Glutamatergic neuron (in vitro differentiated cells): Measurements from ENCODE around the gene WWOX. TPM values are rescaled to one million over a fixed set of nuclear protein-coding genes. Genes with fewer than 3 reads are reported as not detected.

Experiments
- DNase-seq: peaks from one replicate; pipeline ENCODE4 v3.0.0; 2022
- H3K27ac Mint-ChIP-seq: one replicate; pipeline ENCODE4 v1.8.0; 2020; ENCODE audit warnings: mild to moderate bottlenecking, mixed read lengths, inconsistent platforms; ENCODE audit not compliant: unreplicated experiment
- H3K27me3 Mint-ChIP-seq: one replicate; pipeline ENCODE4 v1.8.0; 2020; ENCODE audit warnings: mild to moderate bottlenecking, moderate library complexity, mixed read lengths, inconsistent platforms; ENCODE audit not compliant: unreplicated experiment
- H3K36me3 Mint-ChIP-seq: one replicate; pipeline ENCODE4 v1.8.0; 2020; ENCODE audit warnings: mild to moderate bottlenecking, mixed read lengths, inconsistent platforms; ENCODE audit not compliant: unreplicated experiment
- H3K4me1 Mint-ChIP-seq: one replicate; pipeline ENCODE4 v1.8.0; 2020; ENCODE audit warnings: mild to moderate bottlenecking, low read depth, mixed read lengths, inconsistent platforms; ENCODE audit not compliant: unreplicated experiment
- H3K4me3 Mint-ChIP-seq: one replicate; pipeline ENCODE4 v1.8.0; 2020; ENCODE audit warnings: mild to moderate bottlenecking, mixed read lengths, inconsistent platforms; ENCODE audit not compliant: unreplicated experiment
- H3K9me3 Mint-ChIP-seq: one replicate; pipeline ENCODE4 v1.8.0; 2020; ENCODE audit warnings: mild to moderate bottlenecking, moderate library complexity, mixed read lengths, inconsistent platforms; ENCODE audit not compliant: unreplicated experiment
- total RNA-seq: library from RNA; stranded (reverse); fragmentation: NEBNext Ultra II Directional; extraction: Animal tissue kit (Norgen Biotek cat#: 25700); gene quantifications from one replicate; pipeline ENCODE4 v1.2.1, GENCODE V29; 2021; ENCODE audit not compliant: unreplicated experiment
- TF ChIP-seq, protein P1 (sequence below): fragments of 200-600 bp; sonication (generic); IDR thresholded peaks from one replicate; pipeline ENCODE4 v1.5.0; 2021; ENCODE audit not compliant: partially characterized antibody, unreplicated experiment

Gene WWOX
- total RNA-seq, 1 donor from 2014 or later, result 10.3 TPM

DNA sequence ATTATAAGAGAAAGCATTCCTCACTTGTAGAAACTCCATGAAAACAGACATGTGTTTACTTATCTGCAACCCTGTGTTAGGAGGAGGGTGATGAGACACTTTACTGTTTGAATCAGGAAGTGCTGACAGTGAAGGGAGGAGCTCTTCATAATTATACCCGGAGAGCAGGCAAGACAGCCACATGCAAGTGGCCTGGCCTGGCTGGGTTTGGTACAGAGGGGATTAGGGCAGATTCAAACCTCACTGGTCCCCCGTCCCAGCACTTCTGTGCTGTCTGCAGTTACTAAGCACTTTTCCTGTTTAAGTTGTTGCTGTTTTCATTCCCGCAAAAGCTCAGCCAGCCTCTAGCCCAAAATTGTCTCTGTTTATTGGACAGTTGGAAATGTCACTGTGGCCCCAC is 78.5 kb downstream of the WWOX start:
- no peak overlapping the region for H3K27ac Mint-ChIP-seq
- no peak overlapping the region for H3K4me3 Mint-ChIP-seq
- H3K9me3 Mint-ChIP-seq, result no peaks in the 10 kb centered on the region
- DNase-seq, result no peak
- no peaks in the 10 kb centered on the region for H3K27me3 Mint-ChIP-seq
- H3K4me1 Mint-ChIP-seq, result no peaks in the 10 kb centered on the region
- no peaks in the 10 kb centered on the region for H3K36me3 Mint-ChIP-seq
- TF ChIP-seq, protein P1, sequence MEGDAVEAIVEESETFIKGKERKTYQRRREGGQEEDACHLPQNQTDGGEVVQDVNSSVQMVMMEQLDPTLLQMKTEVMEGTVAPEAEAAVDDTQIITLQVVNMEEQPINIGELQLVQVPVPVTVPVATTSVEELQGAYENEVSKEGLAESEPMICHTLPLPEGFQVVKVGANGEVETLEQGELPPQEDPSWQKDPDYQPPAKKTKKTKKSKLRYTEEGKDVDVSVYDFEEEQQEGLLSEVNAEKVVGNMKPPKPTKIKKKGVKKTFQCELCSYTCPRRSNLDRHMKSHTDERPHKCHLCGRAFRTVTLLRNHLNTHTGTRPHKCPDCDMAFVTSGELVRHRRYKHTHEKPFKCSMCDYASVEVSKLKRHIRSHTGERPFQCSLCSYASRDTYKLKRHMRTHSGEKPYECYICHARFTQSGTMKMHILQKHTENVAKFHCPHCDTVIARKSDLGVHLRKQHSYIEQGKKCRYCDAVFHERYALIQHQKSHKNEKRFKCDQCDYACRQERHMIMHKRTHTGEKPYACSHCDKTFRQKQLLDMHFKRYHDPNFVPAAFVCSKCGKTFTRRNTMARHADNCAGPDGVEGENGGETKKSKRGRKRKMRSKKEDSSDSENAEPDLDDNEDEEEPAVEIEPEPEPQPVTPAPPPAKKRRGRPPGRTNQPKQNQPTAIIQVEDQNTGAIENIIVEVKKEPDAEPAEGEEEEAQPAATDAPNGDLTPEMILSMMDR, result no peak

DNA sequence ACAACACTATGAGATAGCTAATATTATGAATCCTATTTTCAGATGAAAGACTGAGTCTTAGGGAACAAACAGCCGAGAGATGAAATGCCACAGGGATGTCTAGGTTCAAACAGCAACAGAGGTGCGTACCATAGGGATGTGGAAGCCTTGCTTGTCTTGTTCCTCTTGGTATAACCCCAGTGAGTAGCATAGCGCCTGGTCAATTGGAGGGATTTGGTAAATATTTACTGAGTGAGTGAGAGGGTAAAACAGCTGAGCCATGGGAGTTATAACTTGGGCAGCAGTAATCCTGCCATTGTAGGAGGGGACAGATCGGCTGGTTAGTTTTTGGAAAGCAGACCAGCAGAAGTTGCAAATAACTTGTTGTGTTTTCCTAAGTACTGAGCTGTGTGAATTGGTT is 80.2 kb downstream of the WWOX start:
- H3K36me3 Mint-ChIP-seq, result no peaks in the 10 kb centered on the region
- TF ChIP-seq, protein P1, result no peak
- no peaks in the 10 kb centered on the region for H3K4me1 Mint-ChIP-seq

DNA sequence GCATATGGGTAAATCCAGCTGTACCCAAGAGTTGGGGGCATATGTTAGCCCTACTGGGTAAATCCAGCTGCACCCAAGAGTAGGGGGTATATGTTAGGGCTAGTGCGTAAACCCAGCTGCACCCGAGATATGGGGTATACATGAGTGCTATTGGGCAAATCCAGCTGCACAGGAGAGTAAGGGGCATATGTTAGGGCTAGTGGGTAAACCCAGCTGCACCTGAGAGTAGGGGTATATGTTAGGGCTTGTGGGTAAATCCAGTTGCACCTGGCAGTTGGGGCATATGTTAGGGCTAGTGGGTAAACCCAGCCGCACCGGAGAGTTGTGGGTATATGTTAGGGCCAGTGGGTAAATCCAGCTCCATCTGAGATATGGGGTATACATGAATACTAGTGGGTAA is 80.9 kb downstream of the WWOX start:
- Mint-ChIP-seq H3K36me3 (no peaks in the 10 kb centered on the region), H3K9me3 (no peaks in the 10 kb centered on the region), H3K27me3 (peaks cover 2% of the 10 kb centered on the region), H3K27ac (no peak overlapping the region), H3K4me3 (no peak overlapping the region), H3K4me1 (no peaks in the 10 kb centered on the region)
- TF ChIP-seq, protein P1, result no peak
- DNase-seq, result no peak

More for the DNA sequence above, 80.2 kb downstream of the WWOX start:
- DNase-seq, result no peak
- Mint-ChIP-seq H3K27me3 (peaks cover 2% of the 10 kb centered on the region), H3K9me3 (no peaks in the 10 kb centered on the region), H3K27ac (no peak overlapping the region), H3K4me3 (no peak overlapping the region)

DNA sequence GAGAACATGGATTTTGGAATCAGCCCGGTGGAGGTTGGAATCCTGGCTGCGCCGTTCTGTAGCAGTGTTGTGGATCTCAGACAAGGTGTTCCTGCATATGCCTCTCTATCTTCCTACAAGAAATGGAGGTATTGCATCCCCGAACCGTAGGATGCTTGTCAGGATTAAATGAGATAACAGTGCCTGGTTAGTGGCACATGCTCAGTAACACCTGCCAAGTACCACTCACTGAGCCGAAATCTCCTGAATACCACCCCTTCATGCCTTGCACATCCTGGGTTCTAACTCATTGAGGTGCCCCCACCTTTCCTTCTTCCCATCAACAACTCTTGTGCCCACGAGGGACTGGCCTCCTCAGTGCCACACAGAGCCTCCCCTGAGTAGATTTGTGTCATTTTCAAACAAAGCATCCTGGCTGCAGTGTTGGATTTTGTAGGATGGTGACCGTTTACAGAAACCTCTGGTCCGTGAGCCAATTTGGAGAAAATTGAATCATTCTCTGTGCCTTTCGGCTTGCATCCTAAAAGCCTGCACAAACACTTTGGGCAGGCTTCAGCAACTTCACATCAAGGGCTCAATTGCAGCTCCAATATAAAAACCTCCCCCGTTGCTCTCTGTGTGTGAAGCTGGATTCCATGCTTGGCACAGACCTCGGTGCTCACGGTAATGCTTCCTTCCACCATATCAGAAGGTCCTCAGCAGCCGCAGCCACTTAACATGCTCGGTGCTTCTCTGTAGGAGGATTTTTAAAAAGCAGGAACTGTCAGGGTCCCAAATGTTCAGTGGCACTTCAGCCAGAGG is 84.2 kb downstream of the WWOX start:
- H3K4me3 Mint-ChIP-seq, result no peak overlapping the region
- no peak overlapping the region for H3K27ac Mint-ChIP-seq
- peaks cover 2% of the 10 kb centered on the region for H3K27me3 Mint-ChIP-seq
- no peaks in the 10 kb centered on the region for H3K4me1 Mint-ChIP-seq
- no peaks in the 10 kb centered on the region for H3K36me3 Mint-ChIP-seq
- TF ChIP-seq, protein P1, result no peak
- DNase-seq, result no peak
- no peaks in the 10 kb centered on the region for H3K9me3 Mint-ChIP-seq
